Pancreas (tissue), 10 donors: Measurements from ENCODE around the gene KATNAL1. TPM values are rescaled to one million over a fixed set of nuclear protein-coding genes. Genes with fewer than 3 reads are reported as not detected.

Experiments
- ATAC-seq, 4 donors: fragments of 200-7000 bp; cut with Tn5 transposase; one replicate each; pipeline versions ENCODE4 v1.8.0 to v1.9.1; 2020; ENCODE audit warnings: mild to moderate bottlenecking in 4 of 4, moderate library complexity in 4 of 4
- DNase-seq, 6 donors: peaks; one replicate each; pipeline ENCODE4 v3.0.0-alpha.2; 2020
- FAIRE-seq: peaks from 2 replicates; lab custom pipeline; 2012; peaks lifted over from hg19 to GRCh38; lab: Jason Lieb, UNC
- H3K27ac ChIP-seq, 4 donors: fragments of 200-600 bp; sonication (generic); 1 replicate in 3 of 4; 2 replicates in 1 of 4; pipeline versions ENCODE4 v1.5.0 to v1.8.0; 2020
- H3K27me3 ChIP-seq, 4 donors: fragments of 200-600 bp; one replicate each; pipeline ENCODE4 v1.8.0; 2021
- H3K36me3 ChIP-seq, 3 donors: fragments of 200-600 bp; sonication (generic) in 1 of 3; one replicate each; pipeline versions ENCODE4 v1.5.0 to v1.8.0; 2020 to 2021
- H3K4me1 ChIP-seq, 3 donors: fragments of 200-600 bp; one replicate each; pipeline ENCODE4 v1.8.0; 2021
- H3K4me3 ChIP-seq, 4 donors: fragments of 200-600 bp; sonication (generic) in 2 of 4; one replicate each; pipeline versions ENCODE4 v1.5.0 to v1.8.0; 2020 to 2021
- H3K9me3 ChIP-seq, 4 donors: fragments of 200-600 bp; one replicate each; pipeline ENCODE4 v1.8.0; 2021
- CTCF ChIP-seq, 4 donors: fragments of 200-600 bp; sonication (generic) in 3 of 4; IDR thresholded peaks; one replicate each; pipeline versions ENCODE4 v1.5.0 to v1.8.0; 2021; ENCODE audit warnings: antibody characterized with exemption in 4 of 4
- WGBS, 2 donors: extraction: QIAGEN DNeasy Blood & Tissue Kit; methylation state at CpG; one replicate each; pipeline ENCODE4 v1.1.7; 2013; 5-methylcytosine and 5-hydroxymethylcytosine counted together
- intact Hi-C, 3 donors: fragments of 100-400 bp; cut with DNase I; formaldehyde crosslinking; loops; one replicate each; pipeline versions ENCODE4 v1.11.1 to v1.14.2; 2022
- polyA plus RNA-seq, 2 donors: library from polyadenylated mRNA; stranded (reverse); fragments of 200-250 nt; gene quantifications; one replicate each; pipeline ENCODE4 v1.2.3, GENCODE V29; 2013
- total RNA-seq, 6 donors: library from RNA; stranded (reverse); fragmentation: NEBNext Ultra II Directional in 4 of 6; extraction: Animal tissue kit (Norgen Biotek cat#: 25700) in 4 of 6; gene quantifications; one replicate each; pipeline versions ENCODE4 v1.2.1 to v1.2.4, GENCODE V29; 2021 to 2023
- donor health status: healthy with polysubstance abuse.
- donor health status: DM: no; HTN: no; CAD: no; lungs with moderate emphysema.
- donor health status: DM: no; HTN: no; CAD: no.
- donor health status: control.
- donor health status: control.
- donor health status: Bipolar disorder and iron deficiency.
- donor health status: DM: yes; HTN: yes; CAD: no.
- donor health status: DM: no; HTN: no; CAD: no.
- donor health status: DM: no; HTN: no; CAD: no.
- donor health status: DM: yes; HTN: yes; CAD: no.

The KATNAL1 gene
- total and polyA plus RNA-seq, 8 donors = 1.1 to 9.3 (median 2.6) TPM

GRCh38 chr13:30322428-30322827, 15.1 kb upstream of the KATNAL1 start:
- Histone ChIP-seq H3K36me3 (no peaks in the 10 kb centered on the region), H3K9me3 (no peaks in the 10 kb centered on the region), H3K4me1 (no peaks in the 10 kb centered on the region), H3K27ac (no peak overlapping the region), H3K27me3 (no peaks in the 10 kb centered on the region), H3K4me3 (no peak overlapping the region)
- ATAC-seq (no peak), FAIRE-seq (no peak), DNase-seq (no peak)
- WGBS, 2 donors = 75 to 79% methylated on average over 7 of the region's 7 CpGs
- TF ChIP-seq CTCF (IDR thresholded peaks at IDR 0.05) = no peak
- intact Hi-C loops = no loop called here

- Histone ChIP-seq H3K27me3 (no peaks in the 10 kb centered on the region), H3K9me3 (no peaks in the 10 kb centered on the region), H3K4me1 (no peaks in the 10 kb centered on the region), H3K36me3 (no peaks in the 10 kb centered on the region), H3K4me3 (no peak overlapping the region), H3K27ac (no peak overlapping the region)
- intact Hi-C loops = no loop called here
- FAIRE-seq (no peak), DNase-seq (no peak), ATAC-seq (no peak)
- no peak for TF ChIP-seq CTCF (IDR thresholded peaks at IDR 0.05)
- 87 to 92% methylated on average over 3 of the region's 3 CpGs for WGBS, 2 donors
Observed at GRCh38 chr13:30321256-30321655, 13.9 kb upstream of the KATNAL1 start.

- ATAC-seq = no peak
- 70 to 80% methylated on average over 5 of the region's 5 CpGs for WGBS, 2 donors
- no peaks in the 10 kb centered on the region for H3K4me1 ChIP-seq
- no peaks in the 10 kb centered on the region for H3K36me3 ChIP-seq
- no peak overlapping the region for H3K4me3 ChIP-seq
- no peak overlapping the region for H3K27ac ChIP-seq
- no peak for DNase-seq
- no peaks in the 10 kb centered on the region for H3K9me3 ChIP-seq
- intact Hi-C loops = no loop called here
- no peaks in the 10 kb centered on the region for H3K27me3 ChIP-seq
- no peak for TF ChIP-seq CTCF (IDR thresholded peaks at IDR 0.05)
- FAIRE-seq = no peak
Observed at GRCh38 chr13:30319655-30320054, 12.3 kb upstream of the KATNAL1 start.

- Histone ChIP-seq H3K27ac (no peak overlapping the region), H3K9me3 (no peaks in the 10 kb centered on the region), H3K4me3 (no peak overlapping the region), H3K36me3 (no peaks in the 10 kb centered on the region), H3K4me1 (no peaks in the 10 kb centered on the region), H3K27me3 (no peaks in the 10 kb centered on the region)
- 79 to 84% methylated on average over 4 of the region's 4 CpGs for WGBS, 2 donors
- TF ChIP-seq CTCF (IDR thresholded peaks at IDR 0.05) = no peak
- DNase-seq (no peak), ATAC-seq (no peak), FAIRE-seq (no peak)
- intact Hi-C loops = no loop called here
Observed at GRCh38 chr13:30319130-30319529, 11.8 kb upstream of the KATNAL1 start.

- ATAC-seq (no peak), DNase-seq (no peak), FAIRE-seq (no peak)
- H3K4me3 ChIP-seq = no peak overlapping the region
- H3K9me3 ChIP-seq = no peaks in the 10 kb centered on the region
- no peaks in the 10 kb centered on the region for H3K4me1 ChIP-seq
- WGBS, 2 donors = 86 to 87% methylated on average over 1 of the region's 1 CpG
- no peak overlapping the region for H3K27ac ChIP-seq
- H3K27me3 ChIP-seq = no peaks in the 10 kb centered on the region
- intact Hi-C loops = no loop called here
- no peak for TF ChIP-seq CTCF (IDR thresholded peaks at IDR 0.05)
- H3K36me3 ChIP-seq = no peaks in the 10 kb centered on the region
Observed at GRCh38 chr13:30318026-30318425, 10.7 kb upstream of the KATNAL1 start.
